ENCODE results near the gene IRF2BPL. TPM values are rescaled to one million over a fixed set of nuclear protein-coding genes. Genes with fewer than 3 reads are reported as not detected.

The IRF2BPL gene
- total and polyA plus RNA-seq, 2 of the 8 experiments (the other 6 are each of a cell fraction or from before 2014, with no cell fraction given) = 18.8 to 57.0 TPM

- Histone ChIP-seq H2BK5ac (ENCODE audit: low read depth, low read length) (no peak overlapping the region), H3K27me3 (replicated peaks in 1 of 4; ENCODE audit: control insufficient read depth in 3 of 4, extremely low read depth in 1 of 4, insufficient read depth in 3 of 4, low read length in 3 of 4) (peaks cover 0 to 4% (median 2%) of the 10 kb centered on the region in 4 experiments; a peak in 2 of 7 replicates), H3K18ac (ENCODE audit: extremely low read depth, low read length) (no peak overlapping the region), H2AFZ (ENCODE audit: low read length) (no peak overlapping the region), H2BK20ac (ENCODE audit: low read length) (no peak overlapping the region), H4K20me1 (replicated peaks in 1 of 2; ENCODE audit: control insufficient read depth in 1 of 2, insufficient read depth in 2 of 2, low read length in 2 of 2) (no peaks in the 10 kb centered on the region), H3K14ac (ENCODE audit: insufficient read length) (no peak overlapping the region), H3K9ac (replicated peaks in 1 of 4; ENCODE audit: extremely low read depth in 1 of 4, low read depth in 3 of 4, low read length in 3 of 4) (no peak overlapping the region), H2BK12ac (ENCODE audit: low read depth, low read length) (peak overlapping the region; percentile 77; the same call in 1 of the 2 replicates), H3K9me3 (ENCODE audit: insufficient read depth in 2 of 2, low read depth in 1 of 2, low read length in 1 of 2) (no peaks in the 10 kb centered on the region), H3K23me2 (ENCODE audit: low read depth, low read length) (peaks cover 6% of the 10 kb centered on the region; the same call in 1 of the 2 replicates), H4K5ac (ENCODE audit: insufficient read length, low read depth, low read length) (no peak overlapping the region), H2BK120ac (replicated peaks; ENCODE audit: low read depth, low read length) (peak overlapping the region; percentile 5), H3K4me3 (ENCODE audit: extremely low read depth in 1 of 4, insufficient read depth in 2 of 4, low read depth in 3 of 4, low read length in 4 of 4) (peak overlapping the region; percentile 22 to 58 (median 52); a peak in 7 of 8 replicates), H3K27ac (ENCODE audit: low read depth, low read length) (no peak overlapping the region), H3K23ac (ENCODE audit: insufficient read length) (no peak overlapping the region), H3K36me3 (ENCODE audit: control insufficient read depth in 2 of 4, insufficient read depth in 4 of 4, low read length in 3 of 4) (no peaks in the 10 kb centered on the region), H3K4ac (replicated peaks; ENCODE audit: insufficient read length, low read depth, low read length) (no peak overlapping the region), H4K91ac (replicated peaks; ENCODE audit: insufficient read length, low read length) (peak overlapping the region; percentile 40), H3K56ac (replicated peaks; ENCODE audit: insufficient read length, low read depth, low read length) (no peak overlapping the region), H3K4me1 (replicated peaks in 1 of 4; ENCODE audit: control insufficient read depth in 3 of 4, insufficient read depth in 4 of 4, low read length in 3 of 4) (peaks cover 32 to 60% (median 39%) of the 10 kb centered on the region in 4 experiments; a peak in 6 of 7 replicates), H3K79me2 (ENCODE audit: control insufficient read depth in 1 of 2, insufficient read depth in 2 of 2, low read length in 2 of 2) (no peaks in the 10 kb centered on the region), H3K79me1 (ENCODE audit: low read depth, low read length) (0 out of 2 replicates have a peak, but pooled peaks cover 2% of the 10 kb centered on the region), H4K8ac (ENCODE audit: extremely low read depth, insufficient read depth, low read length) (no peak overlapping the region), H2BK15ac (ENCODE audit: low read length) (0 out of 2 replicates have a peak overlapping the region, but pooled peaks have one; percentile 53), H2AK5ac (ENCODE audit: low read depth, low read length) (no peak overlapping the region), H3K4me2 (ENCODE audit: insufficient read depth in 1 of 2, low read depth in 2 of 2, low read length in 2 of 2) (peak overlapping the region; percentile 76 to 86)
- WGBS, 2 experiments (ENCODE audit: extremely low coverage in 1 of 2, insufficient coverage in 1 of 2, insufficient read length in 1 of 2, insufficient replicate concordance in 2 of 2, low coverage in 1 of 2, low lambda C conversion rate in 2 of 2, missing lambda C conversion rate in 1 of 2) = 45% methylated on average over 10 of the region's 10 CpGs; no CpG with 5 or more reads in 1 of the 2 experiments
- CTCF ChIA-PET (ENCODE audit: partially characterized antibody) = interaction anchor here (0.8 to 15.7 kb wide), 10 partner anchors 10 to 163 kb away, joined by 3 to 241 read pairs (median 4); partner anchors contain the start of gene IRF2BPL
- no peak for DNase-seq (ENCODE audit: low read depth in 1 of 2, low spot score in 2 of 2)
- TF ChIP-seq RBBP5 (IDR thresholded peaks at IDR 0.05; ENCODE audit: borderline replicate concordance, low read depth, low read length) = no peak
- peak; percentile 19 for TF ChIP-seq SAP30 (IDR thresholded peaks at IDR 0.05; ENCODE audit: insufficient read depth, insufficient replicate concordance, low read length)
- TF ChIP-seq GABPA (IDR thresholded peaks at IDR 0.05; ENCODE audit: borderline replicate concordance, insufficient read depth, low read length) = no peak
- no peak for FAIRE-seq
- POLR2A ChIA-PET (ENCODE audit: partially characterized antibody) = interaction anchor here (0.7 to 7.7 kb wide), 12 partner anchors 8 to 154 kb away, joined by 3 to 92 read pairs (median 3); partner anchors contain the start of gene IRF2BPL
These were observed 11.0 kb upstream of the IRF2BPL start for GRCh38 chr14:77039285-77040058.
